ENCODE measurements around the gene COL27A1. TPM values are rescaled to one million over a fixed set of nuclear protein-coding genes. Genes with fewer than 3 reads are reported as not detected.
"Not testable (repeated sequence)": the region's sequence is repeated elsewhere in the genome, so short reads cannot be mapped to it uniquely, and the experiment has no call there.

Gene COL27A1
- total RNA-seq, 1 donor from 2014 or later = 0.33 TPM

- no peaks in the 10 kb centered on the region for H3K9me3 Mint-ChIP-seq
- intact Hi-C loops (cut with micrococcal nuclease) = no loop called here
- TF ChIP-seq CTCF (IDR thresholded peaks at IDR 0.05) = no peak
- DNase-seq = no peak
- ATAC-seq (ENCODE audit: low read depth) = no peak
- CTCF ChIA-PET = no interaction called here
- H3K4me3 Mint-ChIP-seq = no peak overlapping the region
- POLR2A ChIA-PET = no interaction called here
- no peak overlapping the region for H3K27ac Mint-ChIP-seq
- H3K4me1 Mint-ChIP-seq = no peaks in the 10 kb centered on the region
- H3K36me3 Mint-ChIP-seq (ENCODE audit: low read depth) = no peaks in the 10 kb centered on the region
- H3K27me3 Mint-ChIP-seq = peaks cover 6% of the 10 kb centered on the region
These were observed 163.8 kb downstream of the COL27A1 start for GRCh38 chr9:114319147-114319546.

- DNase-seq; H3K4me3 Mint-ChIP-seq; ATAC-seq (ENCODE audit: low read depth); H3K36me3 Mint-ChIP-seq (ENCODE audit: low read depth); H3K27me3 Mint-ChIP-seq; intact Hi-C loops (cut with micrococcal nuclease); POLR2A ChIA-PET; H3K4me1 Mint-ChIP-seq; H3K27ac Mint-ChIP-seq; H3K9me3 Mint-ChIP-seq; CTCF ChIA-PET: not testable (repeated sequence)
These were observed 165.4 kb downstream of the COL27A1 start for GRCh38 chr9:114320710-114321109.

- intact Hi-C loops (cut with micrococcal nuclease) = no loop called here
- H3K9me3 Mint-ChIP-seq = no peaks in the 10 kb centered on the region
- DNase-seq = no peak
- no peaks in the 10 kb centered on the region for H3K4me1 Mint-ChIP-seq
- no peak overlapping the region for H3K27ac Mint-ChIP-seq
- ATAC-seq (ENCODE audit: low read depth) = no peak
- H3K4me3 Mint-ChIP-seq = no peak overlapping the region
- peaks cover 4% of the 10 kb centered on the region for H3K27me3 Mint-ChIP-seq
- H3K36me3 Mint-ChIP-seq (ENCODE audit: low read depth) = no peaks in the 10 kb centered on the region
- ChIA-PET CTCF (interaction anchor here (0.7 kb wide), 1 partner anchor 1188 kb away, joined by 3 read pairs; no protein-coding TSS in a partner anchor), POLR2A (no interaction called here)
- TF ChIP-seq CTCF (IDR thresholded peaks at IDR 0.05) = no peak
These were observed 166.4 kb downstream of the COL27A1 start for GRCh38 chr9:114321759-114322158.

GRCh38 chr9:114322160-114322818 is 167.0 kb downstream of the COL27A1 start:
- H3K9me3 Mint-ChIP-seq; H3K36me3 Mint-ChIP-seq (ENCODE audit: low read depth); intact Hi-C loops (cut with micrococcal nuclease); POLR2A ChIA-PET; H3K4me3 Mint-ChIP-seq; H3K27ac Mint-ChIP-seq; ATAC-seq (ENCODE audit: low read depth); DNase-seq; H3K27me3 Mint-ChIP-seq; H3K4me1 Mint-ChIP-seq: not testable (repeated sequence)
- CTCF ChIA-PET = interaction anchor here (0.6 to 0.7 kb wide), 3 partner anchors 39 to 1187 kb away, joined by 3 read pairs; no protein-coding TSS in a partner anchor

- H3K27me3 Mint-ChIP-seq; DNase-seq; H3K4me1 Mint-ChIP-seq; H3K36me3 Mint-ChIP-seq (ENCODE audit: low read depth); H3K27ac Mint-ChIP-seq; H3K9me3 Mint-ChIP-seq; intact Hi-C loops (cut with micrococcal nuclease); ATAC-seq (ENCODE audit: low read depth); H3K4me3 Mint-ChIP-seq; POLR2A ChIA-PET: not testable (repeated sequence)
- CTCF ChIA-PET = interaction anchor here (0.6 to 0.7 kb wide), 2 partner anchors 40 to 104 kb away, joined by 3 read pairs; no protein-coding TSS in a partner anchor
These were observed 167.6 kb downstream of the COL27A1 start, which contains the start of gene ORM1 for GRCh38 chr9:114322831-114323531. ORM1 (plus strand) TSS chr9:114323098; CDS start chr9:114323134, 36 bp downstream.

GRCh38 chr9:114323849-114324248 is 168.5 kb downstream of the COL27A1 start:
- POLR2A ChIA-PET; intact Hi-C loops (cut with micrococcal nuclease); H3K27me3 Mint-ChIP-seq; ATAC-seq (ENCODE audit: low read depth); H3K27ac Mint-ChIP-seq; DNase-seq; H3K36me3 Mint-ChIP-seq (ENCODE audit: low read depth); H3K4me1 Mint-ChIP-seq; H3K4me3 Mint-ChIP-seq; H3K9me3 Mint-ChIP-seq: not testable (repeated sequence)
- CTCF ChIA-PET = interaction anchor here (0.6 kb wide), 1 partner anchor 575 kb away, joined by 4 read pairs; no protein-coding TSS in a partner anchor

GRCh38 chr9:114324492-114324891 is 169.2 kb downstream of the COL27A1 start:
- no peak overlapping the region for H3K4me3 Mint-ChIP-seq
- H3K36me3 Mint-ChIP-seq (ENCODE audit: low read depth) = no peaks in the 10 kb centered on the region
- TF ChIP-seq CTCF (IDR thresholded peaks at IDR 0.05) = no peak
- H3K4me1 Mint-ChIP-seq = no peaks in the 10 kb centered on the region
- CTCF ChIA-PET = interaction anchor here (0.6 kb wide), 1 partner anchor 574 kb away, joined by 4 read pairs; no protein-coding TSS in a partner anchor
- no peaks in the 10 kb centered on the region for H3K27me3 Mint-ChIP-seq
- no peak overlapping the region for H3K27ac Mint-ChIP-seq
- no peak for ATAC-seq (ENCODE audit: low read depth)
- no peak for DNase-seq
- POLR2A ChIA-PET = no interaction called here
- intact Hi-C loops (cut with micrococcal nuclease) = no loop called here
- H3K9me3 Mint-ChIP-seq = no peaks in the 10 kb centered on the region

GRCh38 chr9:114324965-114325364 is 169.6 kb downstream of the COL27A1 start:
- H3K36me3 Mint-ChIP-seq (ENCODE audit: low read depth); ATAC-seq (ENCODE audit: low read depth); POLR2A ChIA-PET; DNase-seq; CTCF ChIA-PET; H3K4me3 Mint-ChIP-seq; H3K4me1 Mint-ChIP-seq; H3K27me3 Mint-ChIP-seq; H3K9me3 Mint-ChIP-seq; intact Hi-C loops (cut with micrococcal nuclease); H3K27ac Mint-ChIP-seq: not testable (repeated sequence)

- intact Hi-C loops (cut with micrococcal nuclease); DNase-seq; POLR2A ChIA-PET; H3K9me3 Mint-ChIP-seq; H3K4me1 Mint-ChIP-seq; H3K27ac Mint-ChIP-seq; H3K27me3 Mint-ChIP-seq; CTCF ChIA-PET; H3K36me3 Mint-ChIP-seq (ENCODE audit: low read depth); H3K4me3 Mint-ChIP-seq; ATAC-seq (ENCODE audit: low read depth): not testable (repeated sequence)
These were observed 170.4 kb downstream of the COL27A1 start for GRCh38 chr9:114325684-114326254.

All from activated B cell treated with CpG ODN at 0.5 μM for 24 hours (primary cell).